ENCODE data around the gene CNGA4. TPM values are rescaled to one million over a fixed set of nuclear protein-coding genes. Genes with fewer than 3 reads are reported as not detected.
A peak's percentile ranks its signal among the peaks of the same experiment; 100 is the strongest.

Gene CNGA4
- total and polyA plus RNA-seq, 7 donors, result 0.03 to 0.21 TPM; not detected in 5

DNA sequence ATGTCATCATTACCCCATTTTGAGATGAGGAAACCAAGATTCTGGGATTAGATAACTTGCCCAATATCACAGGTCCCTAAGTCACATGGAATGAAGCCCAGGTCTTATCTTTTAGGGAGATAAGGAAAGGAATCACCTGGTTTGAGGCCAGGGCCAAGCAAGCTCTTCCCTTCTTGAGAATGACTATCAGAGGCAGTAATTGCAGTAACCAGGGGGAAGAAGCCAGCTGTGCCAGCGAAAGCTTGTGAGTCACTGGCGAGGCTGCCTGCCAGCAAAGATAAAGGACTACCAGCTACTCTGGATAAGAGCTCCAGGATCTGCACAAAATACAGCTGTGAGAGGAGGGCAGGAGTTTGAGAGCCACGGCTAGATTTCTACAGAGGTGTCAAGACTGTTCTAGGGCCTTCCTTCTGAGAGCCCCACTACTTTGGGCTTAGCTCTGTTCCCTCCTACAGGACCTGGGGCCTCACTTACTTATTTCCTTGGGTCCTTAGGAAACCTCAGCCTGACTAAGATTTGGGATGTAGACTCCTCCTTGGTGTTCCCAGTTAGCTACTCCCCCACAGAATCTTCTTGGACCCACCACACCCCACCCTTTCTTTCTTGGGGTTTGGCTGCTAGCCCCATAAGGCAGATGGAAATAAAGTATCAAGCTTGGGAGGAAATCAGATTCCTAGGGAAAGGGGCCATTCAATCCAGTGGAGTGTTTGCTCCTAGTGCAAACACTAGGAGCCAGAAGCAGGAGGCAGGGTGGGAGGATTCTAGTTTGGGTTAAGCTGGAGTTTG, 11.1 kb downstream of the CNGA4 start:
- TF ChIP-seq, protein P1, sequence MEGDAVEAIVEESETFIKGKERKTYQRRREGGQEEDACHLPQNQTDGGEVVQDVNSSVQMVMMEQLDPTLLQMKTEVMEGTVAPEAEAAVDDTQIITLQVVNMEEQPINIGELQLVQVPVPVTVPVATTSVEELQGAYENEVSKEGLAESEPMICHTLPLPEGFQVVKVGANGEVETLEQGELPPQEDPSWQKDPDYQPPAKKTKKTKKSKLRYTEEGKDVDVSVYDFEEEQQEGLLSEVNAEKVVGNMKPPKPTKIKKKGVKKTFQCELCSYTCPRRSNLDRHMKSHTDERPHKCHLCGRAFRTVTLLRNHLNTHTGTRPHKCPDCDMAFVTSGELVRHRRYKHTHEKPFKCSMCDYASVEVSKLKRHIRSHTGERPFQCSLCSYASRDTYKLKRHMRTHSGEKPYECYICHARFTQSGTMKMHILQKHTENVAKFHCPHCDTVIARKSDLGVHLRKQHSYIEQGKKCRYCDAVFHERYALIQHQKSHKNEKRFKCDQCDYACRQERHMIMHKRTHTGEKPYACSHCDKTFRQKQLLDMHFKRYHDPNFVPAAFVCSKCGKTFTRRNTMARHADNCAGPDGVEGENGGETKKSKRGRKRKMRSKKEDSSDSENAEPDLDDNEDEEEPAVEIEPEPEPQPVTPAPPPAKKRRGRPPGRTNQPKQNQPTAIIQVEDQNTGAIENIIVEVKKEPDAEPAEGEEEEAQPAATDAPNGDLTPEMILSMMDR (IDR thresholded peaks at IDR 0.05), result no peak
- peak; percentile 61 to 69 for DNase-seq
- ATAC-seq, result peak in 3 of 4 donors; percentile 34 to 73 (median 60)

DNA sequence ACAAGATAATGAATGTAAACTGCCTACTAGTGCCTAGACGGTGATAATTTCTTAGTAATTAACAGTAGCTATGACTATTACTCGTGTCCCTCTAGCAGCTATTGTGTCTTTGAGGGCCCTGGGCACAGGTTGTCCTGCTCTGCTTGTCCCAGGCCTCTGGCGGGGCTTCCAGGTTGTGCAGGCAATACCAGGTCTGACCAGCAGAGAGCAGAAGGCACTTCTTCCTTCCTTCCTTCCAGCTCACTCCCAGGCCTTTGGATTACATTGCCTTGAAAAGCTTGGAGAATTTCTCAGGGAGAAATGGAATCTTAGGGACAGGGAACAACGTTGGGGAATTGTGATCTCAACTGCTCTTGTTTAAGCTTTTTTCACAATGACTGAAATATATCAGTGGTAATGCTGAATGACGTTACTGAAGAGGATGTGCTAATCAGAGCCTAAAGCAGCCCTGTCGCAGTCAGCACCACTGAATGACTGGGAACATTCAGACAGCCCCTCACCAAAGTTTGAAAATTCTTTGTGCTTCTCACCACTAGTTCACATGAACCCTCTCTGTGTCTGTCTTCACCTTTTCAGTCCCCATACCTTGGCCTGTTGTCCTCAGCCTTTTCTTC, 12.3 kb downstream of the CNGA4 start:
- Histone ChIP-seq H3K27ac (no peak overlapping the region), H3K4me1 (no peaks in the 10 kb centered on the region), H3K4me3 (no peak overlapping the region), H3K36me3 (ENCODE audit: insufficient read depth in 1 of 2, low read depth in 1 of 2) (no peaks in the 10 kb centered on the region), H3K9me3 (no peaks in the 10 kb centered on the region), H3K27me3 (ENCODE audit: insufficient read depth in 3 of 3, low read length in 2 of 3) (peaks cover 0 to 7% (median 0%) of the 10 kb centered on the region in 3 donors)
- peak; percentile 87 to 98 (median 95) for ATAC-seq
- intact Hi-C loops (cut with DNase I), result loop anchor here (2.0 to 10.0 kb wide), 4 partner anchors 64 to 104 kb away; no protein-coding TSS in a partner anchor
- 47 to 49% (median 48%) methylated on average over 6 of the region's 6 CpGs for WGBS, 3 donors
- peak; percentile 63 to 82 for DNase-seq
- TF ChIP-seq, protein P1 (IDR thresholded peaks at IDR 0.05), result peak; percentile 87

More for the DNA sequence above, 11.1 kb downstream of the CNGA4 start:
- Histone ChIP-seq H3K4me1 (no peaks in the 10 kb centered on the region), H3K36me3 (ENCODE audit: insufficient read depth in 1 of 2, low read depth in 1 of 2) (no peaks in the 10 kb centered on the region), H3K27ac (no peak overlapping the region), H3K27me3 (ENCODE audit: insufficient read depth in 3 of 3, low read length in 2 of 3) (no peaks in the 10 kb centered on the region), H3K4me3 (no peak overlapping the region), H3K9me3 (no peaks in the 10 kb centered on the region)
- intact Hi-C loops (cut with DNase I), result loop anchor here (2.0 to 10.0 kb wide), 4 partner anchors 65 to 105 kb away; no protein-coding TSS in a partner anchor
- WGBS, 3 donors, result 45 to 65% (median 56%) methylated on average over 3 of the region's 3 CpGs

GRCh38 chr11:6251990-6252473, 13.1 kb downstream of the CNGA4 start:
- Histone ChIP-seq H3K27ac (no peak overlapping the region), H3K4me3 (no peak overlapping the region), H3K27me3 (ENCODE audit: insufficient read depth in 3 of 3, low read length in 2 of 3) (peaks cover 0 to 14% (median 0%) of the 10 kb centered on the region in 3 donors), H3K9me3 (no peaks in the 10 kb centered on the region), H3K4me1 (no peaks in the 10 kb centered on the region), H3K36me3 (ENCODE audit: insufficient read depth in 1 of 2, low read depth in 1 of 2) (no peaks in the 10 kb centered on the region)
- ATAC-seq (no peak), DNase-seq (no peak)
- 86 to 89% (median 89%) methylated on average over 6 of the region's 6 CpGs for WGBS, 3 donors
- intact Hi-C loops (cut with DNase I), result loop anchor here (2.0 to 10.0 kb wide), 4 partner anchors 63 to 103 kb away; no protein-coding TSS in a partner anchor
- TF ChIP-seq, protein P1 (IDR thresholded peaks at IDR 0.05), result no peak

DNA sequence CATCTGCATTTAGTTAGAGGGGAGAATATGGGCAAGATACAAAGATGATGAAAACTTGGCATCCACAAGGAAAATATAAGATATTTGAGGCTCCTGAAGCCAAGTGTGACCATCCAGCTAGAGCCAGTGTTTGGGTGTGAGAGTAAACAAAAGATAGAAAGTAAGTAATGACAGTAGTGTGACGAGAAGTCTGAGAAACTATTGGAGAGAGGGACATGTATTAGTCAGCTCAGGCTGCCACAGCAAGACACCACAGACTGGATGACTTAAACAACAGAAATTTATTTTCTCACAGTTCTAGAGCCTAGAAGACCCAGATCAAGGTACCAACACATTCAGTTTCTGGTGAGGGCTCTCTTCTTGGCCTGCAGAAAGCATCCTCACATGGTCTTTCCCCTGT, 14.3 kb downstream of the CNGA4 start:
- H3K9me3 ChIP-seq, result no peaks in the 10 kb centered on the region
- H3K4me3 ChIP-seq, result no peak overlapping the region
- H3K27me3 ChIP-seq (ENCODE audit: insufficient read depth in 3 of 3, low read length in 2 of 3), result peaks cover 0 to 24% (median 0%) of the 10 kb centered on the region in 3 donors
- intact Hi-C loops (cut with DNase I), result loop anchor here in 1 of 2 donors (5.0 to 10.0 kb wide), 2 partner anchors 64 to 102 kb away; no protein-coding TSS in a partner anchor
- TF ChIP-seq, protein P1 (IDR thresholded peaks at IDR 0.05), result no peak
- H3K4me1 ChIP-seq, result no peaks in the 10 kb centered on the region
- H3K27ac ChIP-seq, result no peak overlapping the region
- DNase-seq (no peak), ATAC-seq (no peak)
- H3K36me3 ChIP-seq (ENCODE audit: insufficient read depth in 1 of 2, low read depth in 1 of 2), result no peaks in the 10 kb centered on the region
- WGBS, 3 donors, result 98 to 100% (median 100%) methylated on average over 1 of the region's 1 CpG

Measured in psoas muscle (tissue), 8 donors.